Amniotic epithelial cell (primary cell): ENCODE measurements around the gene OR2T5.
"Not testable (repeated sequence)": the region's sequence is repeated elsewhere in the genome, so short reads cannot be mapped to it uniquely, and the experiment has no call there.

Source experiments
- DNase-seq: peaks from one replicate; pipeline ENCODE4 v3.0.0-alpha.2; 2010; ENCODE audit warnings: low read depth

OR2T5 gene

GRCh38 chr1:248500305-248501035 lies 12.1 kb downstream of the OR2T5 start:
- not testable (repeated sequence) for DNase-seq

GRCh38 chr1:248507773-248508172 lies 19.4 kb downstream of the OR2T5 start, which contains the start of gene OR2G6:
Gene OR2G6 (plus strand): TSS chr1:248508073. CDS start chr1:248521647, 13,574 bp downstream.
- not testable (repeated sequence) for DNase-seq

- DNase-seq: not testable (repeated sequence)
Measured at GRCh38 chr1:248510217-248510616, 21.8 kb downstream of the OR2T5 start.

DNA sequence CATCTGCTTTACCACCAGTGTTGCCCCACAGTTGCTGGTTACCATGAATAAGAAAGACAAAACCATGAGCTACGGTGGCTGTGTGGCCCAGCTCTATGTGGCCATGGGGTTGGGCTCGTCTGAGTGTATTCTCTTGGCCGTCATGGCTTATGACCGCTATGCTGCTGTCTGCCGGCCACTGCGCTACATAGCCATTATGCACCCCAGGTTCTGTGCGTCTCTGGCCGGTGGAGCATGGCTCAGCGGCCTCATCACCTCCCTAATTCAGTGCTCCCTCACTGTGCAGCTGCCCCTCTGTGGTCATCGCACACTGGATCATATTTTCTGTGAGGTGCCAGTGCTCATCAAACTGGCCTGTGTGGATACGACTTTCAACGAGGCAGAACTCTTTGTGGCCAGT lies 33.5 kb downstream of the OR2T5 start:
- DNase-seq: no peak

- not testable (repeated sequence) for DNase-seq
Measured at GRCh38 chr1:248537449-248537848, 49.1 kb downstream of the OR2T5 start.
